Osteocyte (in vitro differentiated cells): ENCODE data around the gene SHC4. TPM values are rescaled to one million over a fixed set of nuclear protein-coding genes. Genes with fewer than 3 reads are reported as not detected.
A peak's percentile ranks its signal among the peaks of the same experiment; 100 is the strongest.
"Not testable (repeated sequence)": the region's sequence is repeated elsewhere in the genome, so short reads cannot be mapped to it uniquely, and the experiment has no call there.

Experiments used
- DNase-seq: peaks from one replicate; pipeline ENCODE4 v3.0.0; 2021; ENCODE audit warnings: mixed read lengths; ENCODE audit not compliant: unreplicated experiment; ENCODE audit errors: extremely low spot score
- H3K27ac Mint-ChIP-seq: one replicate; pipeline ENCODE4 v1.8.0; 2021; ENCODE audit warnings: mild to moderate bottlenecking, mixed read lengths; ENCODE audit not compliant: unreplicated experiment
- H3K27me3 Mint-ChIP-seq: one replicate; pipeline ENCODE4 v1.8.0; 2021; ENCODE audit warnings: mixed read lengths; ENCODE audit not compliant: unreplicated experiment
- H3K36me3 Mint-ChIP-seq: one replicate; pipeline ENCODE4 v1.8.0; 2021; ENCODE audit warnings: mixed read lengths; ENCODE audit not compliant: unreplicated experiment
- H3K4me1 Mint-ChIP-seq: one replicate; pipeline ENCODE4 v1.8.0; 2021; ENCODE audit warnings: mixed read lengths; ENCODE audit not compliant: unreplicated experiment
- H3K4me3 Mint-ChIP-seq: one replicate; pipeline ENCODE4 v1.8.0; 2021; ENCODE audit warnings: mild to moderate bottlenecking, moderate library complexity, mixed read lengths; ENCODE audit not compliant: unreplicated experiment
- H3K9me3 Mint-ChIP-seq: one replicate; pipeline ENCODE4 v1.8.0; 2021; ENCODE audit warnings: mixed read lengths; ENCODE audit not compliant: unreplicated experiment
- total RNA-seq: library from RNA; stranded (reverse); gene quantifications from 2 replicates; pipeline ENCODE4 v1.2.1, GENCODE V29; 2021
- TF ChIP-seq, protein P1 (sequence below): fragments of 200-600 bp; sonication (generic); IDR thresholded peaks from 2 replicates; pipeline ENCODE4 v1.5.0; 2021; ENCODE audit warnings: antibody characterized with exemption, mild to moderate bottlenecking, moderate library complexity

Gene SHC4
- total RNA-seq, 1 donor from 2014 or later, result 4.2 TPM

GRCh38 chr15:48796930-48797329 lies 166.8 kb downstream of the SHC4 start:
- DNase-seq, result no peak
- Mint-ChIP-seq H3K27ac (peak overlapping the region; percentile 27), H3K4me3 (no peak overlapping the region), H3K36me3 (peaks cover 8% of the 10 kb centered on the region), H3K4me1 (peaks cover 23% of the 10 kb centered on the region), H3K9me3 (no peaks in the 10 kb centered on the region), H3K27me3 (no peaks in the 10 kb centered on the region)
- TF ChIP-seq, protein P1, sequence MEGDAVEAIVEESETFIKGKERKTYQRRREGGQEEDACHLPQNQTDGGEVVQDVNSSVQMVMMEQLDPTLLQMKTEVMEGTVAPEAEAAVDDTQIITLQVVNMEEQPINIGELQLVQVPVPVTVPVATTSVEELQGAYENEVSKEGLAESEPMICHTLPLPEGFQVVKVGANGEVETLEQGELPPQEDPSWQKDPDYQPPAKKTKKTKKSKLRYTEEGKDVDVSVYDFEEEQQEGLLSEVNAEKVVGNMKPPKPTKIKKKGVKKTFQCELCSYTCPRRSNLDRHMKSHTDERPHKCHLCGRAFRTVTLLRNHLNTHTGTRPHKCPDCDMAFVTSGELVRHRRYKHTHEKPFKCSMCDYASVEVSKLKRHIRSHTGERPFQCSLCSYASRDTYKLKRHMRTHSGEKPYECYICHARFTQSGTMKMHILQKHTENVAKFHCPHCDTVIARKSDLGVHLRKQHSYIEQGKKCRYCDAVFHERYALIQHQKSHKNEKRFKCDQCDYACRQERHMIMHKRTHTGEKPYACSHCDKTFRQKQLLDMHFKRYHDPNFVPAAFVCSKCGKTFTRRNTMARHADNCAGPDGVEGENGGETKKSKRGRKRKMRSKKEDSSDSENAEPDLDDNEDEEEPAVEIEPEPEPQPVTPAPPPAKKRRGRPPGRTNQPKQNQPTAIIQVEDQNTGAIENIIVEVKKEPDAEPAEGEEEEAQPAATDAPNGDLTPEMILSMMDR, result no peak

DNA sequence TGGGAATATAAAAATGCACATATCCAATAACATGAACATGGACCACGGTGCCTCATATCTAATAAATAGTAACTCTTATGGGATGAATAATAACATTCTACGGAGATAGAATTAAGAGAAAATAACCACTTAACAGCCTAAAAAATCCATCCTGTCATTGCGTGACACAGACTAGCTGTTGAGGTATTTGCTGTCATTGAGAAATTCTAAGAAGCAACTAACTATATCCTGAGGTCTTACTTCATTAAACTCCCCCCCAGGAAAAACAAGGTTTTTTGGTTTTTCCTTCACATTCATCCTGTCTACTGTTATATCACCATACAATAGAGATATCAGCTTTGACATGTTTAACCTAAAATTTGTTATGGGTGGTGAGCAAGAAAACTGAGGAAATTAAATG lies 167.2 kb downstream of the SHC4 start:
- TF ChIP-seq, protein P1, result no peak
- Mint-ChIP-seq H3K4me3 (no peak overlapping the region), H3K27me3 (no peaks in the 10 kb centered on the region), H3K36me3 (peaks cover 8% of the 10 kb centered on the region), H3K9me3 (no peaks in the 10 kb centered on the region), H3K4me1 (peaks cover 23% of the 10 kb centered on the region), H3K27ac (peak overlapping the region; percentile 27)
- DNase-seq, result no peak

GRCh38 chr15:48795901-48796300 lies 167.8 kb downstream of the SHC4 start:
- no peaks in the 10 kb centered on the region for H3K9me3 Mint-ChIP-seq
- no peak overlapping the region for H3K27ac Mint-ChIP-seq
- H3K4me1 Mint-ChIP-seq, result peaks cover 18% of the 10 kb centered on the region
- H3K27me3 Mint-ChIP-seq, result no peaks in the 10 kb centered on the region
- TF ChIP-seq, protein P1, result no peak
- H3K36me3 Mint-ChIP-seq, result peaks cover 8% of the 10 kb centered on the region
- no peak for DNase-seq
- no peak overlapping the region for H3K4me3 Mint-ChIP-seq

- Mint-ChIP-seq H3K4me3 (no peak overlapping the region), H3K27me3 (no peaks in the 10 kb centered on the region), H3K27ac (peak overlapping the region; percentile 94), H3K9me3 (no peaks in the 10 kb centered on the region), H3K36me3 (peaks cover 11% of the 10 kb centered on the region), H3K4me1 (peaks cover 14% of the 10 kb centered on the region)
- DNase-seq, result no peak
- TF ChIP-seq, protein P1, result no peak
Measured at GRCh38 chr15:48794697-48795134, 169.0 kb downstream of the SHC4 start.

DNA sequence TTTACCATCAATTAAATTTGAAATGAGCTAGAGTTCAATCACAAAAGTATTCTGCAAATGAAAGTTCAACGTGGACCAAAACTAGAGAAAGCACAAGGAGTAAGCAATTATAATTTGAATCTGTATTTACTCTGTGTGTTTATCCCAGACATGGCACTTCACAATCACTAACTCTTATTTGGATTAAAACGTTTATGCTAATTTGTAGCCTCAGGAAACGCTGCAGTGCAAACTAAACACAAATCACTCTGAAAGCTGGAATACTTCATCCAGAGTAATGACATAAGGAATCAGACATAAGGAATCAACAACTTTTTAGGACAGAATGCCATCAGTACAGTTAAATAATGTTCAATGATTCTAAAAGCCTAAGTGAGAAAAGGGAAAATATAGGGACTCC lies 171.3 kb downstream of the SHC4 start:
- TF ChIP-seq, protein P1, result no peak
- Mint-ChIP-seq H3K4me3 (no peak overlapping the region), H3K27ac (no peak overlapping the region), H3K36me3 (peaks cover 20% of the 10 kb centered on the region), H3K4me1 (peaks cover 13% of the 10 kb centered on the region), H3K9me3 (no peaks in the 10 kb centered on the region), H3K27me3 (no peaks in the 10 kb centered on the region)
- DNase-seq, result no peak

- H3K27ac Mint-ChIP-seq, result not testable (repeated sequence)
Measured at GRCh38 chr15:48790466-48791115, 173.1 kb downstream of the SHC4 start.

More at GRCh38 chr15:48790466-48791115, 173.1 kb downstream of the SHC4 start:
- H3K9me3 Mint-ChIP-seq, H3K27me3 Mint-ChIP-seq, H3K4me3 Mint-ChIP-seq, DNase-seq: not testable (repeated sequence)
- Mint-ChIP-seq H3K36me3 (peaks cover 23% of the 10 kb centered on the region), H3K4me1 (peaks cover 11% of the 10 kb centered on the region)
